PC-9 (cell line): ENCODE measurements around the gene MAP3K5. TPM values are rescaled to one million over a fixed set of nuclear protein-coding genes. Genes with fewer than 3 reads are reported as not detected.

Experiments
- BruUV-seq: library from RNA; stranded (reverse); fragments of 400-500 nt; replicated peaks from 2 replicates; lab custom pipeline; 2021; lab: Mats Ljungman, UMichigan
- CTCF ChIA-PET: fragments of 300-600 bp; sonication (Branson Sonifier 250); formaldehyde crosslinking; loops from one replicate; lab custom pipeline; 2022; ENCODE audit warnings: antibody characterized with exemption; lab: Charles Lee
- POLR2A ChIA-PET: fragments of 300-600 bp; sonication (Branson Sonifier 250); formaldehyde crosslinking; loops from one replicate; lab custom pipeline; 2022; ENCODE audit warnings: antibody characterized with exemption; ENCODE audit not compliant: unreplicated experiment; lab: Charles Lee
- DNase-seq, 2 experiments: peaks; one replicate each; pipeline versions ENCODE4 v3.0.0 to v3.0.0-alpha.2; 2015 to 2022; ENCODE audit warnings: mixed read lengths in 1 of 2
- H2AFZ ChIP-seq: fragments of 200-600 bp; sonication (generic); 2 replicates; pipeline ENCODE4 v1.8.1; 2017; ENCODE audit warnings: antibody characterized with exemption
- H3F3A ChIP-seq: fragments of 200-600 bp; sonication (generic); 2 replicates; pipeline ENCODE4 v1.8.1; 2017; ENCODE audit warnings: antibody characterized with exemption, mild to moderate bottlenecking, low read depth; ENCODE audit not compliant: insufficient read depth
- H3K27ac ChIP-seq: fragments of 200-600 bp; sonication (generic); 2 replicates; pipeline ENCODE4 v1.6.1; 2016; ENCODE audit warnings: mixed run types
- H3K27me3 ChIP-seq: fragments of 200-600 bp; sonication (generic); 2 replicates; pipeline ENCODE4 v1.6.1; 2016; ENCODE audit warnings: low read depth, mixed run types; ENCODE audit not compliant: insufficient read depth
- H3K36me3 ChIP-seq: fragments of 200-600 bp; sonication (generic); 2 replicates; pipeline ENCODE4 v1.6.1; 2016; ENCODE audit warnings: low read depth, mixed run types
- H3K4me1 ChIP-seq: fragments of 200-600 bp; sonication (generic); replicated peaks from 2 replicates; pipeline ENCODE4 v1.6.1; 2016; ENCODE audit warnings: mixed run types; ENCODE audit not compliant: insufficient read depth
- H3K4me2 ChIP-seq: fragments of 200-600 bp; sonication (generic); 2 replicates; pipeline ENCODE4 v1.6.1; 2017; ENCODE audit warnings: mixed run types
- H3K4me3 ChIP-seq: fragments of 200-600 bp; sonication (generic); 2 replicates; pipeline ENCODE4 v1.6.1; 2016; ENCODE audit warnings: mixed run types
- H3K79me2 ChIP-seq: fragments of 200-600 bp; sonication (generic); 2 replicates; pipeline ENCODE4 v1.6.1; 2017; ENCODE audit warnings: low read depth, mixed run types
- H3K9me2 ChIP-seq: fragments of 200-600 bp; sonication (generic); 2 replicates; pipeline ENCODE4 v1.8.1; 2017; ENCODE audit warnings: mild to moderate bottlenecking; ENCODE audit not compliant: insufficient read depth
- H3K9me3 ChIP-seq: fragments of 200-600 bp; sonication (generic); 2 replicates; pipeline ENCODE4 v1.8.1; 2016; ENCODE audit warnings: low read depth; ENCODE audit not compliant: insufficient read depth
- H4K20me1 ChIP-seq: fragments of 200-600 bp; sonication (generic); 2 replicates; pipeline ENCODE4 v1.8.1; 2017; ENCODE audit not compliant: insufficient read depth
- EZH2 ChIP-seq: fragments of 200-600 bp; sonication (generic); IDR thresholded peaks from 2 replicates; pipeline ENCODE4 v1.8.0; 2017; ENCODE audit warnings: antibody characterized with exemption, low read depth
- intact Hi-C: fragments of 100-400 bp; cut with micrococcal nuclease; formaldehyde crosslinking; loops from one replicate; pipeline ENCODE4 v1.10.0; 2022; ENCODE audit not compliant: unreplicated experiment
- total RNA-seq: library from RNA; stranded (reverse); gene quantifications from 2 replicates; pipeline ENCODE4 v1.2.3, GENCODE V29; 2021
- TF ChIP-seq, protein P1 (sequence below): fragments of 200-600 bp; sonication (generic); conservative IDR thresholded peaks from 2 replicates; pipeline ENCODE4 v1.6.1; 2017; ENCODE audit warnings: mixed run types, antibody characterized with exemption, mild to moderate bottlenecking, moderate library complexity

Gene MAP3K5
- total RNA-seq, 1 experiment from 2014 or later = 10.9 TPM

DNA sequence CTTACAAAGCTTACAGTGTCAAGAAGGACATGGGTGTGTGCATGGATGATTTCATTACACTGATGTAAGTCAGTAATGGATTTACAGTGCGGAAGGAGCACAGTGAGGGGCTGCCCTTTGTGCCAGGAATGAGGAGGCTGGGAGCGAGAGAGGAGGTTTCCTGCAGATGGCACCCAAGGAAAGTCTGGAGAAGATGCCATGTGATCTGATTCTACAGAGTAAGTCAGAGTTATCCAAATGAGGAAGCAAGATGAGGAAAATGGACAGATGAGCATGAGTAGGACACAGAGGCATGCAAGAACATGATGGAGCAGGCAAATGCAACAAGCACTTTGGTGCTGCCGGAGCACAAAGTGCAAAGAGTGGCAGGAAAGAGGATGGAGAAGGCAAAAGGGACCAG, 271.8 kb downstream of the MAP3K5 start:
- Histone ChIP-seq H3K4me3 (no peak overlapping the region), H3K9me3 (no peaks in the 10 kb centered on the region), H4K20me1 (peaks cover 22% of the 10 kb centered on the region), H3K79me2 (peaks cover 61% of the 10 kb centered on the region), H3F3A (peaks cover 8% of the 10 kb centered on the region; the same call in 1 of the 2 replicates), H3K4me2 (no peak overlapping the region), H3K27ac (no peak overlapping the region), H3K27me3 (no peaks in the 10 kb centered on the region), H3K36me3 (no peaks in the 10 kb centered on the region), H3K9me2 (no peaks in the 10 kb centered on the region; the same call in 1 of the 2 replicates), H3K4me1 (0 out of 2 replicates have a peak, but pooled peaks cover 20% of the 10 kb centered on the region), H2AFZ (no peak overlapping the region)
- TF ChIP-seq, protein P1, sequence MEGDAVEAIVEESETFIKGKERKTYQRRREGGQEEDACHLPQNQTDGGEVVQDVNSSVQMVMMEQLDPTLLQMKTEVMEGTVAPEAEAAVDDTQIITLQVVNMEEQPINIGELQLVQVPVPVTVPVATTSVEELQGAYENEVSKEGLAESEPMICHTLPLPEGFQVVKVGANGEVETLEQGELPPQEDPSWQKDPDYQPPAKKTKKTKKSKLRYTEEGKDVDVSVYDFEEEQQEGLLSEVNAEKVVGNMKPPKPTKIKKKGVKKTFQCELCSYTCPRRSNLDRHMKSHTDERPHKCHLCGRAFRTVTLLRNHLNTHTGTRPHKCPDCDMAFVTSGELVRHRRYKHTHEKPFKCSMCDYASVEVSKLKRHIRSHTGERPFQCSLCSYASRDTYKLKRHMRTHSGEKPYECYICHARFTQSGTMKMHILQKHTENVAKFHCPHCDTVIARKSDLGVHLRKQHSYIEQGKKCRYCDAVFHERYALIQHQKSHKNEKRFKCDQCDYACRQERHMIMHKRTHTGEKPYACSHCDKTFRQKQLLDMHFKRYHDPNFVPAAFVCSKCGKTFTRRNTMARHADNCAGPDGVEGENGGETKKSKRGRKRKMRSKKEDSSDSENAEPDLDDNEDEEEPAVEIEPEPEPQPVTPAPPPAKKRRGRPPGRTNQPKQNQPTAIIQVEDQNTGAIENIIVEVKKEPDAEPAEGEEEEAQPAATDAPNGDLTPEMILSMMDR = no peak
- no peak for DNase-seq
- CTCF ChIA-PET = no interaction called here
- intact Hi-C loops = no loop called here
- BruUV-seq = no TSS peak
- POLR2A ChIA-PET = no interaction called here

DNA sequence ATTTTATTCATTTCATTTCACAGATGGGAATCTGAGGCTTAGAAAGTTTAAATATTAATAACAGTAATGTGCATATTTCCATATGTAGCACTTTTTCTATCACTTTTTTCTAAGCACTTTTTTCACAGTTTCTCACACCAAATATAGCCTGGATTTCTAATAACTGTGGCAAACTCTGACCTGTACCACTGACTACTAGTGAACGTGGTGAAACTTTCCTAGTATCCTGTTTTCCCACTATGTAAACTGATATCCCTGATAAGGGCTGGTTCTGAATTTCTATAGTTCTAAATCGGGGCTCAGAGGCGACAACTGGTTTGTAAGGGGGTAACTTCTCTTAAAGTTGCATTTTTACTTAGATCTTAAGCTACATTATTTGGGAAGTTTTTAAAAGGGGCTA, 274.7 kb downstream of the MAP3K5 start:
- H3K4me2 ChIP-seq = no peak overlapping the region
- intact Hi-C loops = no loop called here
- peaks cover 8% of the 10 kb centered on the region; the same call in 1 of the 2 replicates for H3F3A ChIP-seq
- no peak for TF ChIP-seq EZH2
- TF ChIP-seq, protein P1 = no peak
- BruUV-seq = no TSS peak
- H3K27me3 ChIP-seq = no peaks in the 10 kb centered on the region
- H3K27ac ChIP-seq = peak overlapping the region; percentile 10; the same call in 1 of the 2 replicates
- H3K36me3 ChIP-seq = no peaks in the 10 kb centered on the region
- ChIA-PET CTCF (no interaction called here), POLR2A (no interaction called here)
- H3K79me2 ChIP-seq = peaks cover 65% of the 10 kb centered on the region
- H3K4me3 ChIP-seq = no peak overlapping the region
- H2AFZ ChIP-seq = no peak overlapping the region
- 0 out of 2 replicates have a peak, but pooled peaks cover 20% of the 10 kb centered on the region for H3K4me1 ChIP-seq
- H3K9me2 ChIP-seq = no peaks in the 10 kb centered on the region; the same call in 1 of the 2 replicates
- no peak for DNase-seq
- no peaks in the 10 kb centered on the region for H3K9me3 ChIP-seq
- peaks cover 13% of the 10 kb centered on the region; the same call in 1 of the 2 replicates for H4K20me1 ChIP-seq

DNA sequence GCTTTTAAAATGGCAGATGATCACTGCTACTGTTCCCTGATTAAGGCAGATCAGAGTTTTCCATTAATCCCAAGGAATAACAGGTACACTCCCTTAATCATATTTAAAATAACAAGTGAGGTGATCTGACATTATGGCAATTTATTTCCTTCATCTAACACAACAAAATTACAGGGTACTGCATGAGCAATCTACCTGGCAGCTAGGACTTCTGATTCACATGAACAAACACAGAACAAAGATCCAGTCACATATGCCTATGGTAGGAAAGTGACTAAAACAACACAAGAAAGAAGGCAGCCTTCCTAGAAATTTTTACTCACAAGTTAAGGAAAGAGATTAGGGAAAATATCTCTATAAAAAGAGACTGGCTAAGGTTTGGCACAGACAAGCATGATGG, 275.3 kb downstream of the MAP3K5 start:
- Histone ChIP-seq H3K27me3 (no peaks in the 10 kb centered on the region), H3K9me3 (no peaks in the 10 kb centered on the region), H4K20me1 (peaks cover 13% of the 10 kb centered on the region; the same call in 1 of the 2 replicates), H3K27ac (peak overlapping the region; percentile 10; the same call in 1 of the 2 replicates), H3K4me1 (peaks cover 21% of the 10 kb centered on the region), H3K4me2 (no peak overlapping the region), H3K79me2 (peaks cover 68% of the 10 kb centered on the region), H3K36me3 (no peaks in the 10 kb centered on the region), H2AFZ (no peak overlapping the region), H3K9me2 (no peaks in the 10 kb centered on the region; the same call in 1 of the 2 replicates), H3F3A (peaks cover 8% of the 10 kb centered on the region; the same call in 1 of the 2 replicates), H3K4me3 (no peak overlapping the region)
- TF ChIP-seq, protein P1 = no peak
- no peak for TF ChIP-seq EZH2
- intact Hi-C loops = no loop called here
- CTCF ChIA-PET = no interaction called here
- BruUV-seq = no TSS peak
- DNase-seq = peak in 1 of 2 experiments; percentile 74
- POLR2A ChIA-PET = no interaction called here
